ENCODE measurements around the gene CD274.
"Not testable (repeated sequence)": the region's sequence is repeated elsewhere in the genome, so short reads cannot be mapped to it uniquely, and the experiment has no call there.

The CD274 gene

DNA sequence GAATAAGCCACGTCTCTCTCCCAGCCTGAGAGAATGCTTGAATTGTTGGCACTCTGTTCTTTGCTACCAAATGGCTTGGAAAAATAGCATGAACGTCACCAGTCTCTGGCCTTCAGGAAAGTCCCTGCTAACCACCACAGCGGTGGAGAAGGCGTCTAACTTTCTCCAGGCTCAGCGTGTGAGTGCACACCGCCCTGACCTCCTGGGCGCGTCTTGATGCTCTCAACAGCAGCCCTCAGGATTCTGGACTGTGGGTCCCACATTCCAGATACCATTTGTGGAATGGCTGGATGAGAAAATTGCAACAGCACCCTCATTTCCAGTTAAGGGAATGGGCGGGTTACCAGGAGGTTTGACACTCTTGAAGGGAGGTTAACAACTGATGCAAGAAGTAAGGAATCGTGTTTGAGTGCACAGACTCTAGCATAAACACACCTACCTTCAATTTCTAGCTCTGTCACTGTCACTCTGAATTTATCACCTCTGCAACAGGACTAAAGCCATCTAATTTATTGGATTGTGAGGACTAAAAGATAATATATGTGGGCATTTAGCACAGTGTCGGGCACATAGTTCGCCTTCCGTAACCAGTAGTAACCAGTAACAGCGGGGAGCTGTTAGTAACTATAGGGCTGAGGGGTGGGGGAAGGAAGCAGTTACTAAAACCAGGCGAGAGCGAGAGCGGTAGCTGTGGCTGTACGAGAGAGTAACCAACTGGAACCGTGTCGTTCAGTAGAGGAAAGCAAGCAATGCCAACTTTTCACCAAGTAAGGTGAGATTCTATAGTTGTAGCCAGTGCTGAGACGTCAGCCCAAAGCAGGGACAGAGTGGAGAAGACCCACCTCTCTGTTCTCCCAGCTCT, 11.8 kb upstream of the CD274 start:
- peak in 1 of 2 donors; percentile 11 for DNase-seq (ENCODE audit: low read depth in 2 of 2)

DNA sequence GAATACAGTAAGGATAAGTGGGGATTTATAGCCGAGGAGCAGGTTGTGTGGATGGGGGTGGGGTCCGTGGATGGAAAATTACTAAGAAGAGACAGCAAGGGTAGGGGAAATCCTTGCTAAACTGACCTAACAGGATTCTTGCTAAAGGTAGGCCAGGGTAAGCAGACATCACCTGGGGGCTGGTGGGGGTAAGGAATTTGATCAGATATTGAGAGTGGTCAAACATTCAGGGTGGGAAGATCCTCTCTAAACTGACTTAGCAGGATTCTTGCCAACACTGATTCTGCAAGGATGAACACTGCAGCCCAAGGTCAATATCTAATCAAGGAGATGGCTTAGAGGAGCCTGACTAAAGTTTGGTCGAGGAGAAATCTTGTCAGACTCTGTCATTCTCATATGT, 9.9 kb upstream of the CD274 start:
- DNase-seq (ENCODE audit: low read depth in 2 of 2): no peak

DNA sequence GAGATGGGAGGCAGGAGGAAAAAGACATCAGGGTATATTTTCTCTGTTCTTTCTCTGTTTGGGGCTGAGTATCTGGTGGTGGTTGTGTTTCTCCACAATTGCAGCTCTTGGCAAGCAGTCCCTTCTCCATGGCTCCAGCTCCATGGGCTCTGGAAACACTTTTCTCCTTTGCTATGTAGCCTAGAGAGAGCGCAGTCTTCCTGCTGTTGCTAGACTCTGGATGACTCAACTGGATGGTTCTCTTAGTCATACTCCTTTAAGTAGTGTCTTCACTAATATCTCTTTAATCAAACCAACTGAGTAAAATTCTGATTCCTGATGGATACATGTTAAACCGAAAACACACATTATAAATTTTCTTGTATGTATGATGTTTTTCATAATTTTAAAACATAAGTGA, 9.3 kb upstream of the CD274 start:
- no peak for DNase-seq (ENCODE audit: low read depth in 2 of 2)

DNA sequence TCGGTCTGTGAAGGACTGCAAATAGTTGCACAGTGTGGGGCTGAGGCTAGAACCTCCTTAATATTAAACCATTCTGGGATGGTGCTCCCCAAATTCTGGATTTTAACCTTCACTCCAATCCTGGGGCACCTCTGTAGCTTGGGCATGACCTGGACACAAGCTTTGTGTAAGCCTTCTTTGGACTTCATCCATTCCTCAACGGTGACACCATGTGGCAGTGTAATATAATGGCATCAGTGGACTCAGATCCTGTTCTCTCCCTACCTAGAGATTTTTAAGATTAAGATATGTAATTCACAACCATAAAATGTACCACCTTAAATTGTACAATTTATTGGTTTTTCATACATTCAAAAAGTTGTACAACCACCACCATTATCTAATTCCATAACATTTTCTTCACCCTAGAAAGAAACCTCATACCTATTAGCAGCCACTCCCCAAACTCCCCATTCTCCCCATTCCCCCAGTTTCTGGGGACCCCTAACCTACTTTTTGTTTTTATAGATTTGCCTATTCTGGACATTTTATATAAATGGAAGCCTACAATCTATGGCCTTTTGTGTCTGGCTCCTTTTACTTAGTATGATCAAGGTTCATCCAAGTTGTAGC, 7.8 kb upstream of the CD274 start:
- no peak for DNase-seq (ENCODE audit: low read depth in 2 of 2)

DNA sequence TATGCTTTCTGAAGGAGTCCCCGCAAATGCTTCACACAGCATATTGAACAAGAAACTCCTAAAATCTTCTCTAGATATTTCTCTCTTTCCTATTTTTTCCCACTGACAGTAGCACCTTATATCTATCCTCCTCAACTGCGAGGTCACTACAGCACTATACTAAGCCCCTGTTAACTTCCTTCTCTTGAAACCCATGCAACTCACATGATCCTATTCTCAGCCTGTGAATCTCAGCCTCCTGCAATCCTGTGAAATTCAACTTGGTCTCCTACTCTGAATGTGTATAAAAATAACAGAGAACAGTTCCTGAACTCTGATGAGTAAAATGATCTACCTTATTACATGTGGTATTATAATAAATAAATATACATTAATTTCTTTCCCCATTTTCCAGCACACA, 6.5 kb upstream of the CD274 start:
- no peak for DNase-seq (ENCODE audit: low read depth in 2 of 2)

DNA sequence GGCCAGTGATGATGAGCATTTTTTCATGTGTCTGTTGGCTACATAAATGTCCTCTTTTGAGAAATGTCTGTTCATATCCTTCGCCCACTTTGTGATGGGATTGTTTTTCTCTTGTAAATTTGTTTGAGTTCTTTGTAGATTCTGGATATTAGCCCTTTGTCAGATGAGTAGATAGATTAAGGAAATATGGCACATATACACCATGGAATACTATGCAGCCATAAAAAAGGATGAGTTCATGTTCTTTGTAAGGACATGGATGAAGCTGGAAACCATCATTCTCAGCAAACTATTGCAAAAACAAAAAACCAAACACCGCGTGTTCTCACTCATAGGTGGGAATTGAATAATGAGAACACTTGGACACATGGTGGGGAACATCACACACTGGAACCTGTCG, 5.2 kb upstream of the CD274 start:
- DNase-seq (ENCODE audit: low read depth in 2 of 2): not testable (repeated sequence)

DNA sequence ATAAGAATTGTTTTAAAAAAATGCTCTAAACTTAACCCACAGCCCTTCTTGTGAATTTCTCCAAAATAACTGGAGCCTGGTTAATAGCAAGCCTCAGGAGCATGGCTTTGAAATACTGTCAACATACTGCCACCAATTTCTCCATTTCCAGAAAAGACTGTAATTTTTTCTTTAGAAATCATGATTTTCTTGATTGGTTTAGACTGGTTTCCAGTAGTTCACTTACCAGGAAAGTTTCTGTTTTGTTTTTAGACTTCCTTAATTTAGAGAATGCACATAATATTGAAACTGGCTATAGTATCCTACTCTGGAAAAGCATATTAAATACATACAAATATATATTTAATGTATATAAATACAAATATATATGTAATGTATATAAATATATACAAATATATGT, 4.5 kb upstream of the CD274 start:
- no peak for DNase-seq (ENCODE audit: low read depth in 2 of 2)

DNA sequence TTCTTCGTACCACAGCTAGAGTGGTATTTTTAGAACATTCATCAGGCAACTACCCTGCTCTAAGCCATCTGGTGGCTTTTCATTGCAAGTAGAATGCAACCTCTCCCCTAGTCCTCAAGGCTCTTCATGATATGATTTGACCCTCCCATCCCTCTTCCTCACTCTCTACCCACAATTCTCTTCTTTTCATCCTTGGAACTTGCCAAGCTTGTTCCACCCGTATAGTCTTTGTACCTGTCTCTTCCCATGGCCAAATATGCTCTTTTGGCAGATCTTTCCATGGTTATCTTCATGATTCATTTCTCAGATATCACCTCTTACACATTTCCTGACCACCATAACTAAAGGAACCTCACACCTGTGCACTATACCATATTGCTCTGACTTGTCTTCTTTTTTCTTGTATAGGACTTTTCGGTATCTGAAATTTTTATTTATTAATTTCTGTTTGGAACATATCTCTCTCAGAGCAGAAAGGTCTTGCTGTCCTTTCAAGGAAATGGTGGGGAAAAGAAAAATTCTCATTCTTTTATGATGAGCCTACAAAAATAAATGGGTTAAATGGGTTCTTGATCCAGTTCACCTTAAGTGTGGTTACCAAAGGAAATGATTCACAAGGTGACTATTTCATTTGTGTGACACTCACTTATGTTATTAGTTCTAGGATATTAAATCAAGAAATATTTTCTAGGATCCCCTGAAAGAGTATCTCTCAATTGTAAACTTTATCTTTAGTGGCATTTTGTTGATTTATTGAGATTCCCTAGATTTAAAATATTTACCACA, 3.7 kb upstream of the CD274 start:
- DNase-seq (ENCODE audit: low read depth in 2 of 2): no peak

DNA sequence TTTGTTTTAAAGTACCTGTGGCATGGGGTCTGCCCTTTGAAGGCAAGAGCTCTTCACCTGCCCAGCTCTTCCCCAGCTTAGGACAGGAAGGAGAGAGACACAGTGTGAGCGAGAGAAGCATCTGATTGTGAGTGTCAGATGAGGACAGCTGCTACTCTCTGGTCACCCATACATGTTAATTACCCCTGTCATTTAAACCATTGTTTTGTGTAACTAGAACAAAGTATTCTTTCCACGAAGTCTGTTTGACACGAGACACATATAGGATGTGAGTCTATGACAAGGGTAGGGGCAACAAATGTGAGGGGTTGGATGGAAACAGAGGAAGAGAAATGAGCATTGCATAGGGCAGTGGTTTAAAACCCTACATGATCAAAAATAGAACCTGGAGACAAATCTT, 3.0 kb upstream of the CD274 start:
- DNase-seq (ENCODE audit: low read depth in 2 of 2): no peak

DNA sequence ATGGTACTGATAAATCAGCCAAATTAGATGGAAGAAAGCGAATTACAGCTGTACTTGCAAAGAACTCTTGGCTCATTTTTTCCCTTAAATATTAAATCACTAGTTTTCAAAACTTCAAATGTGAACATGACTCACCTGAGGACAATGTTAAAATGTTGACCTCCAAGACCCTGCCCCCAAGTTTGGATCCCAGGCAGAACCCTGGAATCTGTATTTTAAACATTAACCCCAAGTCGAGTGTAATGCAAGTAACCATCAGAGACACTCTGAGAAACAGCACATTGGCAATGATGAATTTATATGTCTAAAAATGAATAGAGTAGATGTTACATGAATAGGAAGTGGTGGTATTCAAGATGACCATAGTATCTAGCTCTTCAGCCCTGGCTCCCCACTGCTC, 2.3 kb upstream of the CD274 start:
- DNase-seq (ENCODE audit: low read depth in 2 of 2): no peak

DNA sequence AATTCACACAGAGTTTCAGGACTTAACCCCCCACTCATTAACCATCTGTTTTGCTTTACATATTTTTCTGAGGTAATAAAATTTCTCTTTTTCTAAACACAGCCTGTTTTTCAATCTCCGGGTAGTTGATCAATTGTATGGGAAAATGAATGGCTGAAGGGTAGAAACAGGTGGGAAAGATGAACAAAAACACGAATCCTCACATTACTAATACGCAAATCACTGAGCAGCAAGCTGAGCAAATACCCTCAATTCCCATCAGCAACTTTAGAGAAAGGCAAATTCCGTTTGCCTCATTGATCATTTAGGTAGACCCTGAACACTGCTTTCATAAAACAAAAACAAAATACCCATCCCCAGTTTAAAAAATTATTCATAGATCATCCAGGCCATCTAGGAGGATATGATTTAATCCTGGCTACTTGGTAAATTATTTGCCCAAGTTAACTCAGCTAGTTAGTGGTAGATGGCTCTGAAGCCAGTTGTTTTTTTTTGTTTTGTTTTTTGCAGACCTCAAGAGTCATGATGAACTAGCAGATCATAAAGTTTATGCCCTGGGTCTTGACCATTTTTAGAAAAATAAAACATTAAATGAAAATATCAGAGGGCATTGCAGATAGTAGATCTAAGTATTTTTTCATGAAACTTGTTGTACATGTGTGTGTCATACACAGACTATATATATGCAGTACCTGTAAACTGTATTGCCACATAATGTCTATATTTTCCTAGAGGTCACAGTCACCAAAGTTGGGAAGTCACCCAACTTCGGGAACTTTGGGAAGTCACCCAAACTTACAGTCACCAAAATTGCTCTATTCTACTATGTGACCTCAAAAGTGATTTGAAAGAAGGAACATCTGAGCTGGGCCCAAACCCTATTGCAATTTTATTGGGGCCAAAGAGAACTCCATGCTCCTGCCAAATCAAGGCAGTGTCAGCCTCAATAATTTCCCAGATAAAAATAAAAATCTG, 1.6 kb upstream of the CD274 start:
- no peak for DNase-seq (ENCODE audit: low read depth in 2 of 2)

DNA sequence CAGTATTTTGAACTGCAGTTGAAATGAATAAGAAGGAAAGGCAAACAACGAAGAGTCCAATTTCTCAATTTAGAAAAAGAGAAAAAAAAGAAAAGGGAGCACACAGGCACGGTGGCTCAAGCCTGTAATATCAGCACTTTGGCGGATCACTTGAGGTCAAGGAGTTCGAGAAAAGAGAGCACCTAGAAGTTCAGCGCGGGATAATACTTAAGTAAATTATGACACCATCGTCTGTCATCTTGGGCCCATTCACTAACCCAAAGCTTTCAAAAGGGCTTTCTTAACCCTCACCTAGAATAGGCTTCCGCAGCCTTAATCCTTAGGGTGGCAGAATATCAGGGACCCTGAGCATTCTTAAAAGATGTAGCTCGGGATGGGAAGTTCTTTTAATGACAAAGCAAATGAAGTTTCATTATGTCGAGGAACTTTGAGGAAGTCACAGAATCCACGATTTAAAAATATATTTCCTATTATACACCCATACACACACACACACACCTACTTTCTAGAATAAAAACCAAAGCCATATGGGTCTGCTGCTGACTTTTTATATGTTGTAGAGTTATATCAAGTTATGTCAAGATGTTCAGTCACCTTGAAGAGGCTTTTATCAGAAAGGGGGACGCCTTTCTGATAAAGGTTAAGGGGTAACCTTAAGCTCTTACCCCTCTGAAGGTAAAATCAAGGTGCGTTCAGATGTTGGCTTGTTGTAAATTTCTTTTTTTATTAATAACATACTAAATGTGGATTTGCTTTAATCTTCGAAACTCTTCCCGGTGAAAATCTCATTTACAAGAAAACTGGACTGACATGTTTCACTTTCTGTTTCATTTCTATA, 602 bp upstream of the CD274 start:
- DNase-seq (ENCODE audit: low read depth in 2 of 2): no peak

DNA sequence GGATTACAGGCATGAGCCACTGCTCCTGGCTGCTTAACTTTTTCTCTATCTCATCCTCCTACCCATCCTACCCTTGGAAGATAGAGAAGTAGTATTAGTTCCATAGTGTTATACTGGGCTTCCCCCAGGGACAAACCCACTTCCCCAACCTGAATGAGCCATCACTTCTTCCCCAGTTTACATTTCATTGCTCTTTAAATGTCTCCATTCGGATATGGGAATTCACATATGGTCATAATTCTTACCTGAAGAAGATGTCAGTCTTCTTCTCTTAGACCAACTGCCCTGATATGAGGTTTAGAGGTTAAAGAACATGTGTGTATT, 1.9 kb downstream of the CD274 start:
- no peak for DNase-seq (ENCODE audit: low read depth in 2 of 2)

DNA sequence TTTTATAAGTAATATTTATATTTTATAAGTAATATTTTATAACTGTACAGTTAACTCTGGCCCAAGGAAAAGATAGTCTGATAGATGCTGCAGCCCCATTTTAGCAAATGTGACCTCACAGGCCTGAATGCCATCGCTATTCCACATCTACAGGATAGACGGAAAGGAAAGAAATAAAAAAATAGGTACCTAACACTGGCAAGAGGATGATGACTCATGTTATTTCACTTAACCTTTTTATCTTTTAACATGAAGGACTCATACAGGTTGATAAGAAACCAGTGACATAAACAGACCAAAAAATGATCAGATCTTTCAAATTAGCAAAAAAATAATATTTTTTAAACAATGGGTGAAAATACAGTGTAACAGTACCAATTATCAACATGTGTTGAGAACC, 2.7 kb downstream of the CD274 start:
- DNase-seq (ENCODE audit: low read depth in 2 of 2): no peak

DNA sequence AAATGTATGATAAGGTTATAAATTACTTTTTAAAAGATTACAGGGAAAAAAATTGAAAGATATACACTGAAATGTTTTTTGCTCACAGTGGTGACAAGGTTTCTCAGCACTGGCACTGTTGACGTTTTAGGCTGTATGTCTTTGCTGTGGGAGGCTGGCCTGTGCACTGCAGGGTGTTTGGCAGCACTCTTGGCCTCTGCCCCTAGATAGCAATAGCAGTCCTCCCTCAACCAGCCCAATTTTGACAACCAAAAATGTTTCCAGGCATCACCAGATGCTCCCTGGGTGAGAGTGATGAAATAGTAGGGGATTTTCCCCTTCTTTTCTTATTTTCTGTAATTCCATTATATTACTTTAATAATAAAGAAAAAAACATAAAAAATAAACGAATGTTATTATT, 3.3 kb downstream of the CD274 start:
- DNase-seq (ENCODE audit: low read depth in 2 of 2): no peak

DNA sequence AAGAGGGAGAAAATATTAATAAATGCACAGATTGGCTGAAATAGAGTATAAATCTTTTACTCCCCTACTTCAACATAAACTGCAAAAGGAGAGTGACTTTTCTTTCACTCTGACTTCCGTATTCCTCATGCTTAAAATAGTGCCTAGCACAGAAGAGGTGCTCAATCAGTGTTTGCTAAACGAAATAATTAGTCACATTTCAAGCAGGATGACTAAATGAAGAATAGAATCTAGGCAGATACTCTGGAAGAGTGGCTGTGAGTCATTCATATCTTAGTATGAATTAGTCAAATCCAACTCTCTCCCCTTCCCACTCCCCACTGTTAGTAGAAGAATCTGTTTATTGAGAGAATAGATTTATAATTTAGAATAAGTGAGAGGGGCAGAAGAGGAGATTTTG, 4.8 kb downstream of the CD274 start:
- no peak for DNase-seq (ENCODE audit: low read depth in 2 of 2)

DNA sequence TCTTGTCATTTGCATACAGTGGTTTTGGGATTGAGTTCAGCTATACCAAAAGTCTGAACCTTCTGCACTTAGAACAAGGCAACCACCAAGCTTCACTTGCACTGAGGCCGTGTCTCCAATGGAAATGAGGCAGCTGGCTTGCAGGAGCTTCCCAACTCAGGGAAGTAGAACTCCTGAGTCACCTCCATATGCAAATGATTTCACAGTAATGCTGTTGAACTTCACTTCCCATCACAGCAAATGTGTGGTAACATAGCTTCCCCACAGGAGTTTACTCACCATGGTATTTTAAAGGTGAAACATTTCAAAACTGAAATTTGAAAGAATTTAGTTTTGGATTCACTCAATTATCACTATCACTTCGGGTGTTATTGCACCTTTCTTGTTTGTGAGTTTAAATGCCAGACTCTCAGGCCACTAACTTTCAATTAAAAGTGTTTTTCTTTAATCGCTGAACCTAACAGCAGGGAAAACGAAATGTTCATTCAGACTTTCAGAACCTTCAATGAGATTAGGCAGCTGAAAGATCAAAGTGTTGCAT, 9.0 kb downstream of the CD274 start:
- DNase-seq (ENCODE audit: low read depth in 2 of 2): no peak

DNA sequence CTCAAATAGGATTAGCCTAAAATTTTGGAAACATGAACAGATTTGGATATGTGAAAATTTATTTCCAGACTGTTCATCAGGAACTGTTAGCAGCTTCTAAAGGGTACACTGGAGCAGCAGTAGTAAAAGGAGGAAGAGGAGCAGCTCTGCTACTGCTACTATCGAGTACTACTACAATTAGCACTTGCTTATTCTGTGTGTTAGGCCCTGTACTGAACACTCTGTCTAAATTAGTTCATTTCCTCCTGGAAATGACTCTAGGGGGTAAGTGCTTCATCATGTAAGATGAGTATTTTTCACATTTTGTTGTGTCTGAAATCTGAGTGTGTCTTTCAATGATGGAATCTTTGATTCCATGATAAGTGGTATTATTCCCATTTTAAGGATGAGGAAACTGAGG, 9.8 kb downstream of the CD274 start:
- DNase-seq (ENCODE audit: low read depth in 2 of 2): no peak

DNA sequence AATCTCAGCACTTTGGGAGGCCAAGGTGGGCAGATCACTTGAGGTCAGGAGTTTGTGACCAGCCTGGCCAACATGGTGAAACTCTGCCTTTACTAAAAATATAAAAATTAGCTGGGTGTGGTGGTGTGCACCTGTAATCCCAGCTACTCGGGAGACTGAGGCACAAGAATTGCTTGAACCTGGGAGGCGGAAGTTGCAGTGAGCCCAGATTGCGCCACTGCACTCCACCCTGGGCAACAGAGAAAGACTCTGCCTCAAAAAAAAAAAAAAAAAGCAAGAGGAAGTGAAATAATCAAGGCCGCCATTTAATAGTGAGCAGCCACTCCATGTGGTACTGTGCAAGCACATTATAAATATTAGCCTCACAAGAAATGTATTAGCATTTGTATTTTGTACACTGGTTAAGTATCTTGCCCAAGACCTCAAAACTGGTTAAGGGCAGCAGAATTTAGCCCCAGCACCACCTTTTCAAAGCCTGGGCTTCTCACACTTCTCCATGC, 14.5 kb downstream of the CD274 start:
- not testable (repeated sequence) for DNase-seq (ENCODE audit: low read depth in 2 of 2)

DNA sequence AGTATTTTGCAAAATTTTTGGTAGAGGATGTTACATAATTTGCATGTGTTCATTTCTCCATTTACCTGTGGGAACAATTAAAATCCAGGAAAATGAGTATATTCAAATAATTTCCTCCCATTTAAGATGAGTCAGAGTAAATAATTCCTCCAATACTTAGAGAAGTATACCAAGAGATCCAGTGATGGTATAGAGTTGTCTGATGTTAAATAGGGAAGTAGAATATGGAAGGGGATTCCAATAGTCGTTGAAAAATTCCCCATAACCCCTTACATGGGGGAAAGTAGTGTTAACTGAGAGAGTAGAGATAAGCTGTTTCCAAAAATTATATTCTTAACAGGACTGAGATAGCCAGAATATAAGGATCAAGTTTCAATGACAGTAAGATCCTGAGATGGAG, 15.7 kb downstream of the CD274 start:
- no peak for DNase-seq (ENCODE audit: low read depth in 2 of 2)
